SK-N-SH treated with all-trans-retinoic acid at 6 μM for 48 hours (cell line): ENCODE measurements around the gene CALN1.

ENCODE experiments used
- ATAC-seq: fragments of 200-7000 bp; cut with Tn5 transposase; 3 replicates; pipeline ENCODE4 v1.9.1; 2020; ENCODE audit warnings: mild to moderate bottlenecking, moderate library complexity
- ARNTL ChIP-seq: fragments of 450-650 bp; formaldehyde crosslinking; IDR thresholded peaks from 2 replicates; pipeline ENCODE4 v1.5.0; 2020; ENCODE audit warnings: low read depth, mild to moderate bottlenecking, moderate library complexity, borderline replicate concordance
- BACH2 ChIP-seq: fragments of 250-450 bp; sonication (Bioruptor Pico); IDR thresholded peaks from 2 replicates; pipeline ENCODE4 v1.9.0; 2021; ENCODE audit warnings: mild to moderate bottlenecking, borderline replicate concordance
- CSDC2 ChIP-seq: fragments of 250-450 bp; sonication (Bioruptor Pico); IDR thresholded peaks from 2 replicates; pipeline ENCODE4 v1.5.0; 2020; ENCODE audit warnings: mild to moderate bottlenecking, moderate library complexity
- ESRRG ChIP-seq: fragments of 250-450 bp; sonication (Bioruptor Pico); IDR thresholded peaks from 2 replicates; pipeline ENCODE4 v1.6.1; 2021; ENCODE audit warnings: mild to moderate bottlenecking
- GLIS3 ChIP-seq: fragments of 250-450 bp; sonication (Bioruptor Pico); IDR thresholded peaks from 2 replicates; pipeline ENCODE4 v1.5.0; 2020; ENCODE audit warnings: mild to moderate bottlenecking, moderate library complexity
- OSR1 ChIP-seq: fragments of 250-450 bp; sonication (Bioruptor Pico); IDR thresholded peaks from 2 replicates; pipeline ENCODE4 v1.8.0; 2022; ENCODE audit warnings: moderate library complexity, mild to moderate bottlenecking, inconsistent platforms
- PPARA ChIP-seq: fragments of 250-450 bp; sonication (Bioruptor Pico); IDR thresholded peaks from 2 replicates; pipeline ENCODE4 v1.5.0; 2020; ENCODE audit warnings: mild to moderate bottlenecking, borderline replicate concordance
- RARB ChIP-seq: fragments of 250-450 bp; sonication (Bioruptor Pico); IDR thresholded peaks from 2 replicates; pipeline ENCODE4 v1.8.0; 2021; ENCODE audit warnings: mild to moderate bottlenecking, moderate library complexity
- SNAI2 ChIP-seq: fragments of 250-450 bp; sonication (Bioruptor Pico); IDR thresholded peaks from 2 replicates; pipeline ENCODE4 v1.5.0; 2020; ENCODE audit warnings: mild to moderate bottlenecking, moderate library complexity
- TCF4 ChIP-seq: fragments of 250-450 bp; sonication (Bioruptor Pico); IDR thresholded peaks from 2 replicates; pipeline ENCODE4 v1.8.0; 2021; ENCODE audit warnings: mild to moderate bottlenecking, moderate library complexity, borderline replicate concordance
- TOX ChIP-seq: fragments of 250-450 bp; sonication (Bioruptor Pico); IDR thresholded peaks from 2 replicates; pipeline ENCODE4 v1.8.0; 2021; ENCODE audit warnings: mild to moderate bottlenecking, moderate library complexity, borderline replicate concordance
- TSHZ2 ChIP-seq: fragments of 250-450 bp; sonication (Bioruptor Pico); IDR thresholded peaks from 2 replicates; pipeline ENCODE4 v1.5.0; 2020; ENCODE audit warnings: mild to moderate bottlenecking, moderate library complexity
- ZC3H10 ChIP-seq: fragments of 250-450 bp; sonication (Bioruptor Pico); IDR thresholded peaks from 2 replicates; pipeline ENCODE4 v1.5.1; 2021; ENCODE audit warnings: mild to moderate bottlenecking, moderate library complexity
- ZFP3 ChIP-seq: fragments of 250-450 bp; sonication (Bioruptor Pico); IDR thresholded peaks from 2 replicates; pipeline ENCODE4 v1.5.0; 2020; ENCODE audit warnings: mild to moderate bottlenecking, moderate library complexity
- ZFP30 ChIP-seq: fragments of 450-650 bp; formaldehyde crosslinking; IDR thresholded peaks from 2 replicates; pipeline ENCODE4 v1.5.0; 2022; ENCODE audit warnings: mild to moderate bottlenecking, moderate library complexity
- ZNF565 ChIP-seq: fragments of 450-650 bp; formaldehyde crosslinking; conservative IDR thresholded peaks from 2 replicates; pipeline ENCODE4 v1.5.0; 2020; ENCODE audit warnings: low read depth, mild to moderate bottlenecking, moderate library complexity
- ZNF70 ChIP-seq: fragments of 450-650 bp; formaldehyde crosslinking; IDR thresholded peaks from 2 replicates; pipeline ENCODE4 v1.5.0; 2020; ENCODE audit warnings: mild to moderate bottlenecking, moderate library complexity
- ZNF8 ChIP-seq: fragments of 450-650 bp; formaldehyde crosslinking; IDR thresholded peaks from 2 replicates; pipeline ENCODE4 v1.5.0; 2020; ENCODE audit warnings: mild to moderate bottlenecking, moderate library complexity
- TF ChIP-seq, protein P1 (sequence below): fragments of 250-450 bp; sonication (Bioruptor Pico); IDR thresholded peaks from 2 replicates; pipeline ENCODE4 v1.8.0; 2021; ENCODE audit warnings: low read depth, mild to moderate bottlenecking, moderate library complexity, borderline replicate concordance
- TF ChIP-seq, protein P2 (sequence below): fragments of 250-450 bp; sonication (Bioruptor Pico); IDR thresholded peaks from 2 replicates; pipeline ENCODE4 v1.5.1; 2020; ENCODE audit warnings: low read depth, mild to moderate bottlenecking, moderate library complexity
- TF ChIP-seq, protein P3 (sequence below): fragments of 250-450 bp; sonication (Bioruptor Pico); IDR thresholded peaks from 2 replicates; pipeline ENCODE4 v1.5.1; 2021; ENCODE audit warnings: mild to moderate bottlenecking, moderate library complexity
- TF ChIP-seq, protein P4 (sequence below): fragments of 250-450 bp; sonication (Bioruptor Pico); IDR thresholded peaks from 2 replicates; pipeline ENCODE4 v1.8.0; 2020; ENCODE audit warnings: mild to moderate bottlenecking, moderate library complexity, borderline replicate concordance

The CALN1 gene

GRCh38 chr7:72308986-72309385 is 103.2 kb downstream of the CALN1 start:
- ATAC-seq = no peak
- TF ChIP-seq ZC3H10 (no peak), BACH2 (CRISPR knock-in tag) (no peak), RARB (CRISPR knock-in tag) (no peak), PPARA (CRISPR knock-in tag) (no peak), TOX (CRISPR knock-in tag) (no peak), TCF4 (CRISPR knock-in tag) (no peak), CSDC2 (CRISPR knock-in tag) (no peak)
- TF ChIP-seq, protein P1, sequence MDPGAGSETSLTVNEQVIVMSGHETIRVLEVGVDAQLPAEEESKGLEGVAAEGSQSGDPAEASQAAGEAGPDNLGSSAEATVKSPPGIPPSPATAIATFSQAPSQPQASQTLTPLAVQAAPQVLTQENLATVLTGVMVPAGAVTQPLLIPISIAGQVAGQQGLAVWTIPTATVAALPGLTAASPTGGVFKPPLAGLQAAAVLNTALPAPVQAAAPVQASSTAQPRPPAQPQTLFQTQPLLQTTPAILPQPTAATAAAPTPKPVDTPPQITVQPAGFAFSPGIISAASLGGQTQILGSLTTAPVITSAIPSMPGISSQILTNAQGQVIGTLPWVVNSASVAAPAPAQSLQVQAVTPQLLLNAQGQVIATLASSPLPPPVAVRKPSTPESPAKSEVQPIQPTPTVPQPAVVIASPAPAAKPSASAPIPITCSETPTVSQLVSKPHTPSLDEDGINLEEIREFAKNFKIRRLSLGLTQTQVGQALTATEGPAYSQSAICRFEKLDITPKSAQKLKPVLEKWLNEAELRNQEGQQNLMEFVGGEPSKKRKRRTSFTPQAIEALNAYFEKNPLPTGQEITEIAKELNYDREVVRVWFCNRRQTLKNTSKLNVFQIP (CRISPR knock-in tag) = no peak
- TF ChIP-seq, protein P2, sequence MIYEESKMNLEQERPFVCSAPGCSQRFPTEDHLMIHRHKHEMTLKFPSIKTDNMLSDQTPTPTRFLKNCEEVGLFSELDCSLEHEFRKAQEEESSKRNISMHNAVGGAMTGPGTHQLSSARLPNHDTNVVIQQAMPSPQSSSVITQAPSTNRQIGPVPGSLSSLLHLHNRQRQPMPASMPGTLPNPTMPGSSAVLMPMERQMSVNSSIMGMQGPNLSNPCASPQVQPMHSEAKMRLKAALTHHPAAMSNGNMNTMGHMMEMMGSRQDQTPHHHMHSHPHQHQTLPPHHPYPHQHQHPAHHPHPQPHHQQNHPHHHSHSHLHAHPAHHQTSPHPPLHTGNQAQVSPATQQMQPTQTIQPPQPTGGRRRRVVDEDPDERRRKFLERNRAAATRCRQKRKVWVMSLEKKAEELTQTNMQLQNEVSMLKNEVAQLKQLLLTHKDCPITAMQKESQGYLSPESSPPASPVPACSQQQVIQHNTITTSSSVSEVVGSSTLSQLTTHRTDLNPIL (CRISPR knock-in tag) = no peak
- TF ChIP-seq, protein P3, sequence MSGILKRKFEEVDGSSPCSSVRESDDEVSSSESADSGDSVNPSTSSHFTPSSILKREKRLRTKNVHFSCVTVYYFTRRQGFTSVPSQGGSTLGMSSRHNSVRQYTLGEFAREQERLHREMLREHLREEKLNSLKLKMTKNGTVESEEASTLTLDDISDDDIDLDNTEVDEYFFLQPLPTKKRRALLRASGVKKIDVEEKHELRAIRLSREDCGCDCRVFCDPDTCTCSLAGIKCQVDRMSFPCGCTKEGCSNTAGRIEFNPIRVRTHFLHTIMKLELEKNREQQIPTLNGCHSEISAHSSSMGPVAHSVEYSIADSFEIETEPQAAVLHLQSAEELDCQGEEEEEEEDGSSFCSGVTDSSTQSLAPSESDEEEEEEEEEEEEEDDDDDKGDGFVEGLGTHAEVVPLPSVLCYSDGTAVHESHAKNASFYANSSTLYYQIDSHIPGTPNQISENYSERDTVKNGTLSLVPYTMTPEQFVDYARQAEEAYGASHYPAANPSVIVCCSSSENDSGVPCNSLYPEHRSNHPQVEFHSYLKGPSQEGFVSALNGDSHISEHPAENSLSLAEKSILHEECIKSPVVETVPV (CRISPR knock-in tag) = no peak

DNA sequence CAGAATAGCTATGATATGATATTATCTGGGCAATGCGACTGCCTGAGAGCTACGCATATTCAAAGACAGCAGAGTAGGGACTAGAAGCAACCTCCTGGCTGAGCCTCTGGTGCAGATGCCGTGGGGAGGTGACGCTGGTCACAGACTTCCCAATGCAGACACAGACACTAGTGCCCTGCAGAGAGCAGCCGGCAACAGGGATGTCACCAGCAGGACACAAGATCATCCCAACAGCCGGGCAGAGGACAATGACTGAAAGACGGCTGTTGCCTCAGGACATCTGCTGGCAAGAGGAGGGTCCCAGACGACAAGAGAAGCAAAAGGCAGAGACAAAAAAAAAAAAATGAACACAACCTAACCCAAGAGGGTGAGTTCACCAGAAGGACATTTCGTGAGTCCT is 104.6 kb downstream of the CALN1 start:
- no peak for ATAC-seq
- TF ChIP-seq ZNF8 (no peak), TOX (CRISPR knock-in tag) (no peak), ZFP3 (CRISPR knock-in tag) (no peak), OSR1 (CRISPR knock-in tag) (no peak), TCF4 (CRISPR knock-in tag) (no peak), CSDC2 (CRISPR knock-in tag) (no peak), ZFP30 (CRISPR knock-in tag) (no peak), ESRRG (CRISPR knock-in tag) (no peak), ZC3H10 (no peak), SNAI2 (no peak), ARNTL (no peak), BACH2 (CRISPR knock-in tag) (no peak), ZNF70 (CRISPR knock-in tag) (no peak), TSHZ2 (CRISPR knock-in tag) (no peak), ZNF565 (CRISPR knock-in tag) (no peak), GLIS3 (CRISPR knock-in tag) (no peak), PPARA (CRISPR knock-in tag) (no peak)
- TF ChIP-seq, protein P1 (CRISPR knock-in tag) = no peak
- TF ChIP-seq, protein P4, sequence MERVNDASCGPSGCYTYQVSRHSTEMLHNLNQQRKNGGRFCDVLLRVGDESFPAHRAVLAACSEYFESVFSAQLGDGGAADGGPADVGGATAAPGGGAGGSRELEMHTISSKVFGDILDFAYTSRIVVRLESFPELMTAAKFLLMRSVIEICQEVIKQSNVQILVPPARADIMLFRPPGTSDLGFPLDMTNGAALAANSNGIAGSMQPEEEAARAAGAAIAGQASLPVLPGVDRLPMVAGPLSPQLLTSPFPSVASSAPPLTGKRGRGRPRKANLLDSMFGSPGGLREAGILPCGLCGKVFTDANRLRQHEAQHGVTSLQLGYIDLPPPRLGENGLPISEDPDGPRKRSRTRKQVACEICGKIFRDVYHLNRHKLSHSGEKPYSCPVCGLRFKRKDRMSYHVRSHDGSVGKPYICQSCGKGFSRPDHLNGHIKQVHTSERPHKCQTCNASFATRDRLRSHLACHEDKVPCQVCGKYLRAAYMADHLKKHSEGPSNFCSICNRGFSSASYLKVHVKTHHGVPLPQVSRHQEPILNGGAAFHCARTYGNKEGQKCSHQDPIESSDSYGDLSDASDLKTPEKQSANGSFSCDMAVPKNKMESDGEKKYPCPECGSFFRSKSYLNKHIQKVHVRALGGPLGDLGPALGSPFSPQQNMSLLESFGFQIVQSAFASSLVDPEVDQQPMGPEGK (CRISPR knock-in tag) = no peak
- TF ChIP-seq, protein P3 (CRISPR knock-in tag) = no peak
